ENCODE data around the gene CDH8. TPM values are rescaled to one million over a fixed set of nuclear protein-coding genes. Genes with fewer than 3 reads are reported as not detected.

CDH8 gene
- total RNA-seq, 4 donors from 2014 or later = 0.13 to 0.57 (median 0.24) TPM

DNA sequence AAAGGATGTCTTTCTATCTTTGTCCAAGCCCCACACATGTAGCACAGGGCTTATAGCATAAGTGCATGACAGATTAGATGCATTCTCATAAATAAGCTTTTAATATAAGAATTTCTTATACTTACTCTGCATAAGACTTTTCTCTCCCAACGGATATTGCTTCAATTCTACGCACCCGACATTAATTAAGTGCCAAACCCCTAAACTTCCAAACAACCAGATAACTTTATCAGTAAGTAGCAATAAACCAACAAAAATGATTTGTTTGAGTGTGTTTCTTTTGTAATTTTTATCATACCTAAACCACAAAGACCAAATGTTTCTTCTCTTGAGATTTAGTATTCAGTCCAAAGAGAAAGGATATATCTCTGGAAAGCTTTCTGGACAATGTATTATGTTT, 391.5 kb downstream of the CDH8 start:
- DNase-seq (ENCODE audit: low spot score in 2 of 2) = no peak
- 95 to 96% methylated on average over 3 of the region's 3 CpGs for WGBS, 2 donors
- intact Hi-C loops (cut with DNase I; ENCODE audit: low total_unique reads) = no loop called here
- TF ChIP-seq, protein P1, sequence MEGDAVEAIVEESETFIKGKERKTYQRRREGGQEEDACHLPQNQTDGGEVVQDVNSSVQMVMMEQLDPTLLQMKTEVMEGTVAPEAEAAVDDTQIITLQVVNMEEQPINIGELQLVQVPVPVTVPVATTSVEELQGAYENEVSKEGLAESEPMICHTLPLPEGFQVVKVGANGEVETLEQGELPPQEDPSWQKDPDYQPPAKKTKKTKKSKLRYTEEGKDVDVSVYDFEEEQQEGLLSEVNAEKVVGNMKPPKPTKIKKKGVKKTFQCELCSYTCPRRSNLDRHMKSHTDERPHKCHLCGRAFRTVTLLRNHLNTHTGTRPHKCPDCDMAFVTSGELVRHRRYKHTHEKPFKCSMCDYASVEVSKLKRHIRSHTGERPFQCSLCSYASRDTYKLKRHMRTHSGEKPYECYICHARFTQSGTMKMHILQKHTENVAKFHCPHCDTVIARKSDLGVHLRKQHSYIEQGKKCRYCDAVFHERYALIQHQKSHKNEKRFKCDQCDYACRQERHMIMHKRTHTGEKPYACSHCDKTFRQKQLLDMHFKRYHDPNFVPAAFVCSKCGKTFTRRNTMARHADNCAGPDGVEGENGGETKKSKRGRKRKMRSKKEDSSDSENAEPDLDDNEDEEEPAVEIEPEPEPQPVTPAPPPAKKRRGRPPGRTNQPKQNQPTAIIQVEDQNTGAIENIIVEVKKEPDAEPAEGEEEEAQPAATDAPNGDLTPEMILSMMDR (IDR thresholded peaks at IDR 0.05) = no peak
- TF ChIP-seq POLR2A (IDR thresholded peaks at IDR 0.05) = no peak
- no peak overlapping the region for H3K4me3 ChIP-seq (ENCODE audit: low read depth, poor library complexity, severe bottlenecking)

DNA sequence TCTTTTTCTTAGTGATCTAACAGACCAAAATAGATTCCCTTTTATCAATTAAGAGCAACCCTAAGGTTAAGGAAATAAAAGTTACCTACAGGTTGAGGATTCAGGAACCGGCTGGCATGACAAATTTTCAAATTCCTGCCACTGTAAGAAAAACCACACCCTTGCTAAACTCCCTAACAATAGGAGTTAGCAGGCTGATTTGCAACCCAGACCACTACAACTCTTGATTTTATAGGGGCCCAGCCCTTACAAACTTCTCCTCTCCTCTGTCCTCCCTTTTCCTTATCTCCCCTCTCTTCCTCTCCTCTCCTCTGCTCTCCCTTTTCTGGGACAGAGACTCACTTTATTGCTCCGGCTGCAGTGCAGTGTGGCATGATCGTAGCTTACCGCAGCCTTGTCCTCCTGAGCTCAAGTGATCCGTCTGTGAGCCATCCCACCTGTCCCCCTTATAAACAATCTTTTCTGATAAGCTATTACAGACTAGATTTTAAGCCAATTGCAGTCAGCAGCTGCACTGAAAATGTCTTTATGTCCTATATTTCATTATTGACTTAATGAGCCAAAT, 418.9 kb downstream of the CDH8 start:
- intact Hi-C loops (cut with DNase I; ENCODE audit: low total_unique reads) = no loop called here
- 65 to 87% methylated on average over 5 of the region's 5 CpGs for WGBS, 2 donors

DNA sequence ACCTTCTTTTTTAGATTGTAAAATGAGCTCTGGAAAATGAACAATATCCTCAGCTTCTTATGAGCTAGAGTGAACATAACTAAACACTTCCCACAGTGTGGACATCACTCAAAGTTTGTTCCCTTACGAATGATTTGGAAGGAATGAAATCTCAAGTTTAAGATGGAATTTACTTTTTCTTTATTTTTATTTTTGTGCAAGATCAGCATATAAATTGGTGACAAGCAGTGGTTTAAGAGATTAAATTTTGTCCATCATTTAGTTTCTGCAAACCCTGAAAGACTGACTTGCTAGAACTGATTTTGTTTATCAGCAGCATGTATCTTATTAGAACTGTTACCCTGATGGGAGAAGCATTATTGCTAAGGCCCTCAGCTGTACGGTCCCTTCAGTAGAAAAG, 420.1 kb downstream of the CDH8 start:
- 84 to 87% methylated on average over 2 of the region's 2 CpGs for WGBS, 2 donors
- intact Hi-C loops (cut with DNase I; ENCODE audit: low total_unique reads) = no loop called here
- DNase-seq (ENCODE audit: low spot score in 2 of 2) = no peak
- TF ChIP-seq POLR2A (IDR thresholded peaks at IDR 0.05) = no peak
- TF ChIP-seq, protein P1 (IDR thresholded peaks at IDR 0.05) = no peak
- H3K4me3 ChIP-seq (ENCODE audit: low read depth, poor library complexity, severe bottlenecking) = no peak overlapping the region

More for the DNA sequence above, 418.9 kb downstream of the CDH8 start:
- TF ChIP-seq, protein P1 (IDR thresholded peaks at IDR 0.05) = no peak
- TF ChIP-seq POLR2A (IDR thresholded peaks at IDR 0.05) = no peak
- no peak for DNase-seq (ENCODE audit: low spot score in 2 of 2)
- H3K4me3 ChIP-seq (ENCODE audit: low read depth, poor library complexity, severe bottlenecking) = no peak overlapping the region

DNA sequence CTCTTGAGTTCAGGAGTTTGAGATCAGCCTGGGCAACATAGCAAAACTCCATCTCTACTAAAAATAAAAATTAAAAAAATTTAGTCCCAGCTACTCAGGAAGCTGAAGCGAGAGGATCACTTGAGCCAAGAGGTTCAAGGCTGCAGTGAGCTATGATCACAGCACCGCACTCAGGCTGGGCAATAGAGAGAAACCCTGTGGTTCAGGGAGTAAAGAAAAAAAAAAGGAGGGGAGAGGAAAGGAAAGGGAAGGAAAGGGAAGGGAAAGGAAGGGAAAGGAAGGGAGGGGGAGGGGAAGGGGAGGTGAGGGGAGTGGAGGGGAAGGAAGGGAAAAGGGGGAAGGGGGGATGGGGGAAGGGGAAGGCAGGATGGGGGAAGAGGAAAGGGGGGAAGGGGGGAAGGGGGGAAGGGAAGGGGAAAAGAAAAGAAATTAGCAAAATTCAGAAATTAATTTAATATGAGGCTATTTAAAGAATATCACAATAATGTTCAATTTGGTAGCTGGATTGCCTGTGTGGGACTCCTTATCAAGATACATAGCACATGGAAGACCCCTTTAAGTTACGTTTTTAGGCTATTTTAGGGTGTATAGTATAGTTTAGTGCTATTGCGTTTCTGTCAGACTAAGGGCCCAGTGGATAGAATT, 424.3 kb downstream of the CDH8 start:
- TF ChIP-seq POLR2A (IDR thresholded peaks at IDR 0.05) = no peak
- TF ChIP-seq, protein P1 (IDR thresholded peaks at IDR 0.05) = no peak
- no peak for DNase-seq (ENCODE audit: low spot score in 2 of 2)
- WGBS, 2 donors = 82 to 88% methylated on average over 4 of the region's 4 CpGs
- intact Hi-C loops (cut with DNase I; ENCODE audit: low total_unique reads) = no loop called here
- H3K4me3 ChIP-seq (ENCODE audit: low read depth, poor library complexity, severe bottlenecking) = no peak overlapping the region

DNA sequence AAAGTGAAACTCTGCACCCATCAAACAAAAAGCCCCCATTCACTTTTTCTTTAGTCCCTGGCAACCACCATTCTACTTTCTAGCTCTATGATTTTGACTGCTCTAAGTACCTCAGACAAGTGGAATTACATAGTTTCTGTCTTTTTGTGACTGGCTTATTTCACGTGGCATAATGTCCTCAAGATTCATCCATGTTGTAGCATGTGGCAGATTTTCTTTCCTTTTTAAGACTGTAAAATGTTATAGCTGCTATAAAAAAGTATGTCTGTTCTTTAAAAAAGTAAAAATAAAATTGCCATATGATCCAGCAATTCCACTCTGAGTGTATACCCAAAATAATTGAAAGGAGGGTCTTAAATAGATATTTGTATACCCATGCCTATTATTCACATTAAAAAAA, 429.7 kb downstream of the CDH8 start:
- DNase-seq (ENCODE audit: low spot score in 2 of 2) = no peak
- WGBS, 2 donors = 59 to 61% methylated on average over 1 of the region's 1 CpG
- TF ChIP-seq POLR2A (IDR thresholded peaks at IDR 0.05) = no peak
- TF ChIP-seq, protein P1 (IDR thresholded peaks at IDR 0.05) = no peak
- no peak overlapping the region for H3K4me3 ChIP-seq (ENCODE audit: low read depth, poor library complexity, severe bottlenecking)
- intact Hi-C loops (cut with DNase I; ENCODE audit: low total_unique reads) = no loop called here
